Middle frontal gyrus (tissue), 1 donor: ENCODE data around the gene IL18BP.

Source experiments
- DNase-seq: peaks from one replicate; pipeline ENCODE4 v3.0.0-alpha.2; 2015; ENCODE audit warnings: low spot score; ENCODE audit errors: extremely low spot score

The IL18BP gene

DNA sequence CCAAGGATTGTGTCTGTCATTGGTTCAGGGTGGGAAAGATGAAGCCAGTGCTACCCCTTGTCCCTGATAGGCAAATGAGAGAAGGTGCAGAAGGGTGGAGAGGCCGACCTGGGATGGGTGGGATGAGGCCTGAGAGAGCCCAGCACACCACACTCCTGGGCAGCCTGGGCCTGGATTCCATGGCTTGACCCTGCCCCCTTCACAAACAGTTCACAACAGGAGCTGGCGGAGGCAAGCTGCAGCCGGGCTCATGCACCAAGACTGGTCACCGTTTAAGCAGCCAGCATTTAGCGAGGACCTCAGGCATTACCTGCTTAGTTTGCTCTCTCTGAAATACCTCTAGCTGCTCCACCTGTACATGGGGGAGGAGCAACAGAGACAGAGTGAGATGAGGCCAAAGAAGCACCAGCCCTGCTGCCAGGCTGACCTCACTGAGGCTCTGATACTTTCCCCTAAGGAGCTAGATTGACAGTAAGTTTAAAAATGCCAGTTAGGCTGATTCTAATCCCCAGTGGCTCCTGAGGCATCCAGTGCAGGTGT lies 13.5 kb downstream of the IL18BP start:
- DNase-seq: no peak

DNA sequence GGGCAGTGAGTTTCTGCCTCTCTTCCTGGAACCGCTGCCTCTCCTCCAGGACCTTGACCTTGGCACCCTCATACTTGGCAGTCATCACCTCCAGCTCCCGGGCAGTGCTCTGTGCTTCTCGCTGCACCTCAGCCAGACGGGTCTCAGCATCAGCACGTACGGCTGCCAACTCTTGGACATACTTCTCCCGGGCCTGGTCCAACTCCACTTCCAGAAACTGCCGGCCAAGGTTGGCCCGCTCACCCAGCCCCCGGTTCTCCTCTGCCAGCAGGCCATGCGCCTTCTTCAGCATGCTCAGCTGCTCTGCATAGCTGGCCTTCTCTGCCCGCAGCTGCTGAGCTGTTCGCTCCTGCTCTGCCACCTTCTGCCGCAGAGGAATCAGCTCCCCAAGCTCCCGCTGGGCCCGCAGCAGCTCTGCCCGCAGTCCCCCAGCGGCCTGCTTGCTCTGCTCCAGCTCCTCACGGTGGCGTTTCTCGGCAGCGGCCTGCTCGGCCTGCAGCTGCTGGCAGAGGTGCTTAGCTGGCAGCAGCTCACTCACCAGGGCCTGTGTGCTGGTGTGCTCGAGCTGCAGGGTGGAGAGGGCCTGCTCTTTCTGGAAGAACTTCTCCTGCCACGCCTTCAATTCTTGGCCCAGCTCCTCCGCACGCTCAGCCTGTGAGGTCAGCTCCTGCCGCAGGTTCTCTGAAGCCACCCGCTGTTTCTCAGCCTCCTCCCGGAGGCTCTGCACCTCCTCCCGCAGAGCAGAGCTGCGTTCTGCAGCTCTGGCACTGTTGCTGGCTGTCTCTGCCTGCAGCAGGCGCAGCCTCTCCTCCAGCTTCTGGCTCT lies 14.4 kb downstream of the IL18BP start:
- DNase-seq: no peak

DNA sequence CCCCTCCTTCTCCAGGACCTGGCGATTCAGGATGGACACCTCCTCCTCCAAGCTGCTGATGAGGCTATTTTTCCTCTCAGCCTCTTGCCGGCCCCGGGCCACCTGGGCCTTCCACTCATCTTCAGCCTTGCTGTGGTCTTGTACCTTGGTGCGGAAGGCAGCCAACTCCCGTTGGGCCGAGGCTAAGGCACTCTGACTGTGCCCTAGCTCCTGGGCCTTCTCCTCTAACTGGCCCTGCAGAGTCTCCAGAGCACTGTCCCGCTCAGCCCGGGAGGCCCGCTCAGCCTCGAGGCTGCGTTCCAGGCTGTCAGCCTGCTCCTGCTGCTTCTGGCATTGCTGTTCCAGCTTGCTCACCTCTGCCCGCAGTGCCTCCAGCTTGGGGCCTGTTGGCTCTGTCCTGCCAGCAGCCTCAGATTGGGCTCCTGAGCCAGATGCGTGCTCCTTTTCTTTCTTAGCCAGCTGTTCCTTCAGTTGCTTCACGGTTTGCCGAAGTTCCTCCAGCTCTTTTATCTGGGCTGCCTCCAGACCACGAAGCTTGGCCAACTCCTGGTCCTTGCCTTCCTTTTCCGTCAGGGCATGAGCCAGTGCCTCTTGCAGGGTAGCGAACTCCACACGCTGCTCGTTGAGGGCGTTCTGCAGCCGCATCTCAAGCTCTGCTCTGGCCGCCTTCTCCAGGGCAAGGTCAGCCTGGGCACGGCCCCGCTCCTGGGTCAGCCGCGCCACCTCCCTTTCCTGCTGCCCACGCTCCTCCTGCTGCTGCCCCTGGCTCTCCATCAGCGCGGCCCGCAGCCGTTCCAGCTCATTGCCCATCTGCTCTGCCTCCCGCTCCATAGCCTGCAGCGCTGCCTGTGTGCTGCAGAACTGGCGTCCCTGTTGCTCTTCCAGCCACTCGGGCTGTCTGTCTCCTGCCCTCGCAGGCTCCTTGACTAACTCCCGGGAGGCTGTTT lies 15.3 kb downstream of the IL18BP start:
- DNase-seq: no peak

DNA sequence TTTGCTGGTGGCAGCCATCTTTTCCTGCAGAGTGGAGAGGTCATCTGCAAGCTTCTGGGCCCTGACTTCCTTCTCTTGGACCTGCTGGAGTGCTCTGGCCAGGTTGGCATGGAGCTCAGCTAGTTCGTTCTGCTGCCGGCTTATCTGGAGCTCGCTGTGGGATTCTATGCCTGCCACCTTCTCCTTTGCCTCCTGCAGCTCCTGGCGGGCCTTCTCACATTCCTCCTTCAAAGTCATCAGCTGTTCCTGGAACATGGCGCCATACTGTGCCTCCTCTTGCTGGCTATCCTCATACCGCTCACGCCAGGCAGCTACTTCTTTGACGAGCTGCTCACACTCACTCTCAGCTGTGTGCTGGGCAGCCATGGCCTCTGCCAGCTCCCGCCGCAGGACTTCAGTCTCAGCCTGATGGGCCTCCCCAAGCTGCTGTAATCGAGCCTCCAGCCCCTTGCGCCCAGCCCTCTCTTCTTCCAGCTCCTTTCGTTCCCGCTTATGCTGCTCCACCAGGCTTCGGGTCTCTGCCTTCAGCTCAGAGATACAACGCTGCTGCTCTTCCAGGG lies 16.1 kb downstream of the IL18BP start:
- no peak for DNase-seq

DNA sequence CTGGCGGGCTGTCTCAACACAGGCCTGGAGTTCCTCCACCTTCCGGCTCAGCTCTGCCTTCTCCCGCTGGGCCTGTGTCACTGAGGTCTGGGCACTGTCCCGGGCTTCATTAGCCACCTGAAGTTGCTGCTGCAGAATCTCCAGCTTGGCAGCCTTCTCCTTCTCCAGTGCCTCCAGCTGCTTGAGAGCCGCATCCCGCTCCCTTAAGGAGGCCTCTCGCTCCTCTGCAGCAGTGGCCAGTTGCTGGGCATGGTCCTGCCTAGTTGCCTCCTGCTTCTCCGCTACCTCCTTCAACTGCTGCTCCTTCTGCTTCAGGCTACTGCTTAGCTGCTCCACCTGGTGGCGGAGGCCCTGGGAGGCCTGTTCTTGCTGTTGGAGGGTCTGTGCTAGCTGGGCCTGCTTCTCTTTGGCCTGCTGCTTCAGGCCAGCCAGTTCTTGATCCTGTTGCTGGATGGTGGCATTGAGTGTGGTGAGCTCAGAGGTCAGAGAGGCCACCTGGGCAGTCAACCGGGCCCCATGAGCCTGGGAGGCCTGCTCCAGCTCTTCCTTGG lies 16.9 kb downstream of the IL18BP start:
- DNase-seq: no peak

DNA sequence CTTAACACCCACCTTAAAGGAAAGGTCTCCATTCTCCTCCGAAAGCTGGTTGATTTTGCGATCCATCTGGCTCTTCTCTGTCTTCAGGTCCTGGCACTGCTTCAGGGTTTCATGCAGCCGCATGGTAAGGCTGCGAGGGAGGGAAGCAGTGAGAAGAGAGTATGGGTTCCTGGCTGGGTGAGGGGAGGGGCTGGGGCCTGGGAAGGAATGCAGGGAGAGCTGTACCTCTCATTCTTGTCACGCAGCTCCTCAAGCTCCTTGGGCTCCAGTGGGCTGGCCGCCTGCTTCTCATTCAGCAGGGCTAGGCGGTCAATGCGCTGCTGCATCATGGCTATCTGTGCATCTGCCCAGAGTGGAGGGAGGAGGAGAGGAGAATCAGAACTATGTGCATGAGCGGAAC lies 19.5 kb downstream of the IL18BP start:
- DNase-seq: no peak

DNA sequence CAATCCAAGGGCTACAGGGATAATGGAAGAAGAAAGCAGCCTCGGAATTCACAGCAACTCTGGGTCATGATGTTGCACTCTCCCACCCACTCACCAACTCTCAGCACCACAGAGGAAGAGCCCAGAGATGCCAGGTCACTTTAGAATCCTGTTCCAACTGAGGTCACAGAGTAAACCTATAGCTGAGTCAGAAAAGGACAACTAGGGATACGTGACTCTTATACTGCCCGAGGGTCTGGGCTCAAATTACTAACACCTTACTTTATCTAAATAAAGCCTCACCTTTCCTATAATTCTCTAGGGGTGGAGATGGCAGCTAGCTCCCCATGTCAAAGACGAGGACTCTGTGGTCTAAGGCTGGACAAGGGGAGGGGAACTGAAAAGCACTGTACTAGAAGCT lies 24.6 kb downstream of the IL18BP start:
- DNase-seq: no peak

DNA sequence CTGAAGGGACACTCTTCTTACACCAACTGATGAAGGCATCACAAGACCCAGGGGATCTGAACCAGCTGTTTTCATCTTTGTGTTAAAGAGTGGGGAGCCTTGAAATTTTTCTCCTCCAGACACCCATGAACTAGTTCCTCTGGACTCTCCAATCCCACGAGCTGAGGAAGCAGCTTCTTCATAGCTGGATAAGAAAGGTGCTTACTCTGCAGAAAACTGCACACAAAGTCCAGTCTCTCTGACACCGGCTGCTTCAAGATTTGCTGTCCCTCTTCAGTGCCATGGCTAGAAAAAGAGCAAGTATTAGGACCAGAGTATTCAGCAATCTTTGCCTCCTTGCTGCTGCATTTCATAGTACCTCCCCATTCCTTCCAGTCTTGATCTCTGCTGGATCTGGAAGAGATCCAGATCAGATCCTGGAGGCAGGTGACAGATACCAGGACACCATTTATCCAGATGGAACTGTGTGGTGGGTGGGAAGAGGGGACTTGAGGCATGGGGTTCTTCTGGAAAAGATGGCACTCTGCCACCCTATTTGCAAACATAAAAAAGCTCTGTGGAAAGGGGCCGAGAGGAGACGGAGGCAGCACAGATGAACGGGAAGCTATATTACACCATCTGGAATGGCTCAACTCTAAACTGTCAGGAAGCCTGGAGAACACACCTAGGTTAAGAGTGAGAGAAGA lies 25.5 kb downstream of the IL18BP start:
- no peak for DNase-seq

DNA sequence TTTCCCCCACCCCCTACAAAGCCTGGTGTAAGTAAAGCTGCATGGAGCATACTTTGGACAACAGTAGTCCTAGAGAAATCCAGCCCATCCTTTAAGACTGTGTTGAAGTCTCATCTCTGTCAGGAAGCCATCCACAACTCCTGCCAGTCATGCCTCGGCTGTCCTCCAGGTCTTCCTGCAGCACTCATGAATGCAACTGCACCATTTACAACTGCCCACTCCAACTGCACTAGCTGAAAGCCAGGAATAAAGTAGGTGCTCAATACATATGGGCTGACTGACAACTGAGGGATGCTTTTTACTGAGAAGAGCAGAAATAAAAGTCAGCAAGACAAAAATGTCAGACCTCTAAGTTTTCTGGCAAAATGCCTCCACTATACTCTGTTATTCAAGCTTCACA lies 27.4 kb downstream of the IL18BP start:
- DNase-seq: no peak

DNA sequence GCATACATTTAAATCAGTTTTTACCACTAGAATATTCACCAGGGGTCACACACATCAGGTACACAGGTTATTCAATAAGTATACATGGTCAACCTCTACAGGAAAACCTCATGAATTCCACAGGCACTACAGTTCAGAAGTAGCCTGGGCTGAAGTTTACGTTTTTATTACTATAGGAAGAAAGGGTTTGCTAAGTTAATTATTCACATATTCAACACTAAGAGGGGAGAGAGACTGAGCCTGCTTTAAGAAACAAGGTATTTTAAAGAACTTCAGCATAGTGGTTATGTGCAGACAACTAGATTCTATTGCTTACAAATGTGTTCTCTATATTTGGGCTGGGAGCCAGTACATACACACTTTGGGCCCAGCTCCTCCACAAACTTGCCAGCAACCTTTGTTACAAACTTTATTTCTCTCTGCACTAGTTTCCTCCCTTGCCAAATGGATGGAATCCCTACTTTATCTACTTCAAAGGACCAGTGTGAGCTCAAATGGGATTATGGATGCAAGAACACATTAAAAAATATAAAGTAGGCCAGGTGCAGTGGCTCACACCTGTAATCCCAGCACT lies 31.9 kb downstream of the IL18BP start:
- no peak for DNase-seq

DNA sequence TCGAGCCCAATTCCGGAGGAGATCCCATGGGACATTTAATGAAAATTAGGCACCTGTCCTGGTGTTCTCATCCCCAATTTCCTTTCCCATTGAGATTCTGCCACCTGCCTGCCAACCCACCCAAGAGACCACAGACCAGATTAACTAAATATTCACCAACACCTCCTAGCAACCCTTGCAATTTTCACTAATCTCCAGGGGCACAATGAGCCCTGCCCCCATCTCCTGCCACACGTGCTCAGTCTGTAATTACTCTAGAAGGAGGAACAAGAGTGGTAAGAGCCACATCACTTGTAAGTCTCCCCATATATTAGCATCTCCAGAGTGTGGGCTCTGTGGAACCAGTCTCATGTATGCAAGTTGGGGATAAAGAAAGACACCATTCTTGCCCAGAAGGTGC lies 38.0 kb downstream of the IL18BP start:
- no peak for DNase-seq

DNA sequence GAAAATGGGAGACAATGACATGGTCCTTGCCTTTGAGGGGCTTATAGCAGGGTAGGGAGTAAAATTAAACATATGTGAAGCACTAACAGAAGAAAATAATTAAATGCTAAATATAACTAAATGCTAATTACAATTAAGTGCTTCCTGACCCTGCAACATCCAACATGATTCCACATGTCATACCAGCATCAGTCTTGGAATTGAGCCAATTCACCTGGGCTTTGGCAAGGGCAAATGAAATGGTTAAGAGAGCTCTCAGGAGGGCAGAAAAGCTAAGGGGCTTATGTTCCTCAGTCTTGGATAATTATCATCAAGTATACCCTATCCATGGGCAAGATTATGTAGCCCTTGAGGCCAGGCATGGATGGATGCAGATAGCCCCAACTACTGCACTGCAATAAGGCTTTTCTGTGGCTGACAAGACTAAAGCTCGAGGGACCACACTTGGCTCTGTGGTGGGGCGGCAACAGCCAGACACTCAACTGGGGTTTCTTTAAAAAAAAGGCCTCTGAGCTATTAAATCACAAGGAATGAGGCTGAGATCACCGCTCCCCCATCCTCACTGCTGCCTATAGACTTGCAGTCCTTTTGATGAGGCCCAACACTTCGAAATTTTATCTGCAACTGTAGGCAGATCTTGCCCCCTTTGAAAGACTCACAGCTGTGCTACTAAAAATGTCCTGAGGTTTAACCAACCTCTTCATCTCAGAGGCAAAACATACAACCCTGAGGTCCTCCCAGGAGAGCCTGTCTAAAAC lies 39.0 kb downstream of the IL18BP start:
- no peak for DNase-seq

DNA sequence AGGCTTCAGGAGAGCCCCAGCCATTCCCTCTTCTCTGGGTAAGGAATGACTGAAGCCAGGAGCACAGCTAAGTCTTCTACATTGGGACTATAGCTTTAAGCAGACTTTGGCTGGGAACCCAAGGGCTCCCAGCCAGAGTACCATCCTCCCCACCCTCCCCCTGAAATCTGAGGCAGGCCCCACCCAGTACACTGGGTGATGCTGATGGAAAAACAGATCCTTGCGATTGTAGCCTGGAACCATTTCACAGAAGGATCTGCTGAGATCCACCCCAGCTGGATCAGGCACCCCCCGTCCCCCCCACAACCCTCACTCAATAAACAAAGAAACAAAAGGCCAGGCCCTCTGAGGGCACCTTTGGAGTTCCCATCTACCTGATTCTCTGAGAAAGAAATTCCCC lies 39.8 kb downstream of the IL18BP start:
- DNase-seq: peak; percentile 54

DNA sequence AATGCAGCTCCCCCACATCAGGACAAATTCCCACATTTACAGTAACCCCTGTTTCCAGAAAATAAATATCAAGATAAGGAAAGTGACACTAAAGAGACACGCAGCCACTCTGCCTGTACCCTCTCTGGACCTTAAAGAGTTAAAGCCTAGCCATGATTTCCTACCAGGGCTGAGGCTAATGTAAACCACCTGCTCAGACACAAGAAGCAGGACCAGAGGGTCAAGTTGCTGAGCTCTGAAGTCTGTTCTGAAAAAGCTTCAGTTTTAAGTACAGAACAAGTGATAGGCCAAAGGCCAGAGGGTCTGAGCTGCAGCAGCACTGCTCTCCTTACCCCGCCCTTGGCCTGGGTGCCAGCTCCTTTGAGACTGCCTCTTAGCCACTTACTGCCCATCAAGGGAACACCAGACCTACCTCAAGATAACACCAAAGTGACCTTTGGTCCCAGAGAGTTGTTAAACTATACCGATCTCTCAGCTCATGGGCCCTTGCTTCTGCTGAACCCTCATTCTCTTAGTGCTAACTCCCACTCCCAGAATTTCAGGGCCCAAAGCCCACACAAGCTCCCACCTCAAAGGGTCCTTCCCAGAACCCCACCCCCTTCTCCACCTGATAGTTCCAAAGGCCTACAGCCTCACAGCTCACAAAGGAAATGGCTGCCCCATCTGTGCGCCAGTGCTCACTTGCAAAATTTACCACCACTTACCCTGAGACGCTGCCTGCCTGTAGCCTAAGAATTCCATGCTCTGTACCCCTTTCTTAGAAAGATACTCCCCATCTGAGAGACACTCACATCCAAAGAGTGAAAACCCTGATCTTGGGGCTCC lies 40.5 kb downstream of the IL18BP start:
- DNase-seq: no peak

DNA sequence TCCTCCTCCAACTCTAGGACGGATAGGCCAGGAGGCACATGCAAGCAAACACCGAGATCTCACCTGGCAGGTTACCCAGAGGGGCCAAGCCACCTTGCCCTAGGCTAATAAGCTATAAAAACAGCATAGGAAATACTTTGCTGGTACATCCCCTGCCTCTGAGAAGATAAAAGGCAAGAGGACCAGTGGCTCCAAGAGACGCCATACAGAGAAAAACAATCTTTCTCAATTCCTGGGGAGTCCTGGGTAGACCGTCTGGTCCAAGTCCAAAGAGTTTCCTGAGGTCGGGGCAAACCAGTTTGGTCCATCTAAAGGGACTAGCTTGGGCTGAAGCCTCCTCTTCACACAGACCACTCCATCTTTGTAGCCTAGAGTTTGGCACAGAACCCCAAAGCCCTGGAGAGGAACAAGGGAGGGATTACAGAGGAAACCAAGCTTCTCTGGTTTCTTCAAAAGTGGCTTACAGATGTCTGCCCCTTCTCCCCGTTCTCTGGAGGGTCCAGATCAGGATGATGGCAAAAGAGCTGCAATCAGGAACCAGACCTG lies 41.2 kb downstream of the IL18BP start:
- DNase-seq: no peak

DNA sequence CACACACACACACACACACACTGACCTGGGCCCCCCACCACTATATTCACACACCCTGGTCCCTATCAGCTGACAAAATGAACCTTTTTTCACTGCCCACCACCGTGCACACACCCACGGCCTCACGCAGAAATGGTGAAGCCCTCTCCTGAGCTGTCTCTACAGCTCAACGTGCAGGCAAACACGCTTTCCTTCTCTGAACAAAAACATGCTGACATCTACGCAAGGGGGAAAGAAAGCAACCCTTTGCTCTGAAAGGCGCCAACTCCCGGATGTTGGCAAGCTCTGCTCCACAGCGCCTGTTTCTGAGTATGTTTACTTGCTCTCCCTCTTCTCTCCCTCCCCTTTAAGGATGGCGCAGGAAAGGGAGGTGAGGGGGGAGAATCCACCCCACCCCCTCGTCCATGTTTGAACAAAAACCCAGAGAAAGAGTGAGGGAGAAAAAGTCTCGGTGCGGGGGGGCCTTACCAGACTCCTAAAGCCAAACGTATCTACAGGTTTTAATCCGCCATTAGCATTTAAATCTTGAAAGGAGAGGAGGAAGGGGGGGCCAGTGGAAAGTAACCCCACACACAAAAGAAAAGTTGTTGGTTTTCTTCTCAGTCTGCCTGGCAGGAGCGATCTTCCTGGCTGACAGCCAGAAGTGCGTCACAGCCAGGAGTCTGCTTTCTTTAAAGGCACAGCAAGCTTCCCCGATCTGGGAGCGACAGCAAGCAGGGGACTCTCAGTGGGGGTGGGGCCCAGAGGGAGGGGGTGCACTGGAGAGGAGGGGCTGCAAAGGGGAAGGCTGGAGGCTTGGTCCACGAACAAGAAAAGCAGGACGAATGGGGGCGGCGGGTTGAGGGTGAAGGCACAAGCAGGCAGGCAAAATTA lies 42.0 kb downstream of the IL18BP start:
- DNase-seq: peak; percentile 89

DNA sequence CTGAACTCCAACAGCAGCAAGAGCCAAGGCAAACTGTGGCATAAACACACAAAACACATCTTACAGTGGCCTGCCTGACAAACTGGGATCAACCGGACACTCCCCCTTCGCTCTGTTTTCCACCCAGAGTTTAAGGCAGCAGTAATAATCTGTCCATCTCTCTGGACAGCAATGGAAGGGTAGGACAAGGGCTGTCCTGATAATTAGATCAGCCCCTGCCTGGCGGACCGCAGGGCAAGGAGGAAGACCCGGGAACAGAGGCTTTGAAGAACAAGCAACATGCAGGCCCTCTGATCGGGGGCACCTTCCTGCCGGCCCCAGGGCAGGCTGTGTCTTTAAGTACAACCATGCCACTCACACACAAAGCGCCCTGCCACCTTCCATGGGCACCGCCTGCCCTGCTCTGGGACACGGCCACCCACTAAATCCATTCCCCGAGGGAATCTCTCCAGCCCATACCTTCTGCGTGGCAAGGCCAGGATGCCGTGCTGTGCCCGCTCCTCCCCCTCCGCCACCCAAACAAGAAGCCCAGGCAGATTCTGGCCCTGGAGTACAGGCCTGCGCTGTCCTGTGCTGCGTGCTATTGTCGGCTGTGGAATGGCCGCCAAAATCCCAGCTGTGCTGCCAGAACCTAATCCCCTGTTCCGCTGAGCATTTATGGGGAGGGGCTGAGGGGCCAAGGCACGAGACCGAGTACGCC lies 42.8 kb downstream of the IL18BP start:
- peak; percentile 70 for DNase-seq
